Measurements from ENCODE around the gene STRN4.

The STRN4 gene

GRCh38 chr19:46725859-46726393 is 20.3 kb downstream of the STRN4 start:
- Histone ChIP-seq H3K4me1 (no peaks in the 10 kb centered on the region), H3K36me3 (peaks cover 96% of the 10 kb centered on the region)
- no peak for DNase-seq

GRCh38 chr19:46725036-46725820 is 21.0 kb downstream of the STRN4 start:
- no peak for TF ChIP-seq CTCF (IDR thresholded peaks at IDR 0.05; ENCODE audit: low read depth, low read length)
- peaks cover 99% of the 10 kb centered on the region for H3K36me3 ChIP-seq
- no peak overlapping the region for H3K4me3 ChIP-seq (ENCODE audit: low read depth, low read length)
- DNase-seq, result no peak
- no peaks in the 10 kb centered on the region for H3K4me1 ChIP-seq
- H3K9me3 ChIP-seq, result no peaks in the 10 kb centered on the region
- H3K27me3 ChIP-seq, result no peaks in the 10 kb centered on the region

More at GRCh38 chr19:46725859-46726393, 20.3 kb downstream of the STRN4 start:
- Histone ChIP-seq H3K9me3 (no peaks in the 10 kb centered on the region), H3K27me3 (no peaks in the 10 kb centered on the region), H3K4me3 (ENCODE audit: low read depth, low read length) (no peak overlapping the region)
- TF ChIP-seq CTCF (IDR thresholded peaks at IDR 0.05; ENCODE audit: low read depth, low read length), result no peak

- Histone ChIP-seq H3K4me1 (no peaks in the 10 kb centered on the region), H3K9me3 (no peaks in the 10 kb centered on the region), H3K27me3 (no peaks in the 10 kb centered on the region), H3K4me3 (ENCODE audit: low read depth, low read length) (no peak overlapping the region), H3K36me3 (peaks cover 96% of the 10 kb centered on the region)
- no peak for TF ChIP-seq CTCF (IDR thresholded peaks at IDR 0.05; ENCODE audit: low read depth, low read length)
- no peak for DNase-seq
Measured at GRCh38 chr19:46724468-46724867, 21.8 kb downstream of the STRN4 start.

GRCh38 chr19:46723471-46723870 is 22.8 kb downstream of the STRN4 start:
- Histone ChIP-seq H3K36me3 (peaks cover 93% of the 10 kb centered on the region), H3K4me1 (no peaks in the 10 kb centered on the region), H3K27me3 (no peaks in the 10 kb centered on the region), H3K4me3 (ENCODE audit: low read depth, low read length) (no peak overlapping the region), H3K9me3 (no peaks in the 10 kb centered on the region)
- no peak for TF ChIP-seq CTCF (IDR thresholded peaks at IDR 0.05; ENCODE audit: low read depth, low read length)
- DNase-seq, result no peak

- Histone ChIP-seq H3K36me3 (peaks cover 89% of the 10 kb centered on the region), H3K27me3 (no peaks in the 10 kb centered on the region), H3K4me3 (ENCODE audit: low read depth, low read length) (no peak overlapping the region), H3K9me3 (no peaks in the 10 kb centered on the region), H3K4me1 (no peaks in the 10 kb centered on the region)
- DNase-seq, result no peak
- TF ChIP-seq CTCF (IDR thresholded peaks at IDR 0.05; ENCODE audit: low read depth, low read length), result no peak
Measured at GRCh38 chr19:46723023-46723461, 23.2 kb downstream of the STRN4 start.

- DNase-seq, result no peak
- Histone ChIP-seq H3K4me3 (ENCODE audit: low read depth, low read length) (no peak overlapping the region), H3K4me1 (no peaks in the 10 kb centered on the region), H3K9me3 (no peaks in the 10 kb centered on the region), H3K27me3 (no peaks in the 10 kb centered on the region), H3K36me3 (peaks cover 84% of the 10 kb centered on the region)
- no peak for TF ChIP-seq CTCF (IDR thresholded peaks at IDR 0.05; ENCODE audit: low read depth, low read length)
Measured at GRCh38 chr19:46722421-46723022, 23.7 kb downstream of the STRN4 start.

Data from BE2C (cell line).